HCT116 (cell line): ENCODE data around the gene FGF8.

Experiments used
- CTCF ChIP-seq, 3 experiments: fragments of 200-600 bp in 1 of 3; sonication (generic) in 1 of 3; IDR thresholded peaks in 2 of 3; conservative IDR thresholded peaks in 1 of 3; 2 replicates each; pipeline ENCODE4 v1.5.1; 2012 to 2017; ENCODE audit warnings: low read depth in 2 of 3, low read length in 2 of 3, antibody characterized with exemption in 1 of 3, borderline replicate concordance in 1 of 3, control low read depth in 1 of 3, mild to moderate bottlenecking in 1 of 3, mixed read lengths in 1 of 3, mixed run types in 1 of 3, moderate library complexity in 1 of 3; ENCODE audit not compliant: insufficient read depth in 1 of 3
- EGR1 ChIP-seq: IDR thresholded peaks from 2 replicates; pipeline ENCODE4 v1.6.1; 2012; ENCODE audit warnings: low read depth
- EZH2 ChIP-seq: fragments of 200-600 bp; sonication (generic); IDR thresholded peaks from 2 replicates; pipeline ENCODE4 v1.6.1; 2017; ENCODE audit warnings: antibody characterized with exemption, mixed run types
- MAX ChIP-seq: IDR thresholded peaks from 2 replicates; pipeline ENCODE4 v1.6.1; 2012
- POLR2A ChIP-seq: IDR thresholded peaks from 2 replicates; pipeline ENCODE4 v1.7.0; 2011; ENCODE audit warnings: borderline replicate concordance; ENCODE audit not compliant: insufficient read depth, insufficient read length; ENCODE audit errors: extremely low read depth
- SRF ChIP-seq: IDR thresholded peaks from 2 replicates; pipeline ENCODE4 v1.6.1; 2012; ENCODE audit warnings: low read depth
- TCF7L2 ChIP-seq: IDR thresholded peaks from 2 replicates; pipeline ENCODE4 v1.7.0; 2011; ENCODE audit warnings: borderline replicate concordance, inconsistent platforms; ENCODE audit not compliant: insufficient read depth, insufficient read length; ENCODE audit errors: extremely low read depth
- ZNF274 ChIP-seq: fragments of 200-500 bp; sonication (Bioruptor generic); IDR thresholded peaks from 2 replicates; pipeline ENCODE4 v1.6.1; 2014; ENCODE audit warnings: mild to moderate bottlenecking, low read depth, low read length, inconsistent platforms
- TF ChIP-seq, protein P1 (sequence below): IDR thresholded peaks from 2 replicates; pipeline ENCODE4 v1.6.1; 2012

- TF ChIP-seq POLR2A (no peak), ZNF274 (no peak), CTCF (IDR thresholded peaks at IDR 0.05 in 2 of 3, conservative IDR thresholded peaks at IDR 0.05 in 1 of 3; ENCODE audit: borderline replicate concordance in 1 of 3, insufficient read depth in 1 of 3, low read depth in 2 of 3, low read length in 2 of 3) (no peak), EGR1 (no peak), MAX (no peak), EZH2 (no peak), SRF (no peak), TCF7L2 (no peak)
- TF ChIP-seq, protein P1, sequence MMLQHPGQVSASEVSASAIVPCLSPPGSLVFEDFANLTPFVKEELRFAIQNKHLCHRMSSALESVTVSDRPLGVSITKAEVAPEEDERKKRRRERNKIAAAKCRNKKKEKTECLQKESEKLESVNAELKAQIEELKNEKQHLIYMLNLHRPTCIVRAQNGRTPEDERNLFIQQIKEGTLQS, result no peak
Observed at GRCh38 chr10:101762736-101763135, 13.2 kb downstream of the FGF8 start.
